DOHH2 (cell line): ENCODE data around the gene ELFN1.

Source experiments
- H3F3A ChIP-seq: fragments of 200-600 bp; sonication (generic), shearing (Covaris generic); 2 replicates; pipeline ENCODE4 v1.6.0; 2016; ENCODE audit warnings: antibody characterized with exemption, mild to moderate bottlenecking; ENCODE audit not compliant: control insufficient read depth, insufficient read depth
- H3K27ac ChIP-seq: fragments of 200-600 bp; sonication (generic); 2 replicates; pipeline ENCODE4 v1.5.1; 2014; ENCODE audit warnings: low read depth, mild to moderate bottlenecking, low read length, moderate library complexity
- H3K27me3 ChIP-seq: fragments of 200-600 bp; sonication (generic); 2 replicates; pipeline ENCODE4 v1.6.1; 2014; ENCODE audit warnings: mild to moderate bottlenecking, low read length, mixed read lengths; ENCODE audit not compliant: control insufficient read depth
- H3K36me3 ChIP-seq: fragments of 200-600 bp; sonication (generic); 2 replicates; pipeline ENCODE4 v1.6.1; 2014; ENCODE audit warnings: mild to moderate bottlenecking, low read length, moderate library complexity, mixed read lengths; ENCODE audit not compliant: control insufficient read depth
- H3K4me1 ChIP-seq: fragments of 200-600 bp; sonication (generic); 2 replicates; pipeline ENCODE4 v1.6.1; 2014; ENCODE audit warnings: mild to moderate bottlenecking, low read length, mixed read lengths; ENCODE audit not compliant: control insufficient read depth
- H3K4me2 ChIP-seq: fragments of 200-600 bp; sonication (generic); 2 replicates; pipeline ENCODE4 v1.6.0; 2014; ENCODE audit warnings: mild to moderate bottlenecking, low read length, moderate library complexity
- H3K4me3 ChIP-seq: fragments of 200-600 bp; sonication (generic); 2 replicates; pipeline ENCODE4 v1.5.1; 2014; ENCODE audit warnings: mild to moderate bottlenecking, low read length, mixed read lengths
- H3K79me2 ChIP-seq: fragments of 200-600 bp; sonication (generic); 2 replicates; pipeline ENCODE4 v1.6.1; 2014; ENCODE audit warnings: mild to moderate bottlenecking, low read length, mixed read lengths; ENCODE audit not compliant: control insufficient read depth
- H3K9me2 ChIP-seq: fragments of 200-600 bp; sonication (generic); replicated peaks from 2 replicates; pipeline ENCODE4 v1.6.1; 2014; ENCODE audit warnings: mild to moderate bottlenecking, low read length, mixed read lengths; ENCODE audit not compliant: control insufficient read depth
- H3K9me3 ChIP-seq: fragments of 200-600 bp; sonication (generic); 2 replicates; pipeline ENCODE4 v1.6.1; 2014; ENCODE audit warnings: antibody characterized with exemption, low read length, mixed read lengths; ENCODE audit not compliant: control insufficient read depth, insufficient read depth
- H4K20me1 ChIP-seq: fragments of 200-600 bp; sonication (generic); 2 replicates; pipeline ENCODE4 v1.6.0; 2014; ENCODE audit warnings: low read depth, mild to moderate bottlenecking, antibody characterized with exemption, low read length, moderate library complexity; ENCODE audit not compliant: control insufficient read depth, insufficient read depth
- EZH2phosphoT487 ChIP-seq: fragments of 200-600 bp; sonication (generic); IDR thresholded peaks from 2 replicates; pipeline ENCODE4 v1.6.1; 2017; ENCODE audit warnings: borderline replicate concordance, mild to moderate bottlenecking, antibody characterized with exemption, low read length, moderate library complexity, mixed read lengths
- TF ChIP-seq, protein P1 (sequence below): fragments of 200-600 bp; sonication (generic); IDR thresholded peaks from one replicate; pipeline ENCODE4 v1.5.1; 2014; ENCODE audit warnings: antibody characterized with exemption, mild to moderate bottlenecking, low read depth, low read length; ENCODE audit not compliant: poor library complexity, severe bottlenecking

Gene ELFN1

DNA sequence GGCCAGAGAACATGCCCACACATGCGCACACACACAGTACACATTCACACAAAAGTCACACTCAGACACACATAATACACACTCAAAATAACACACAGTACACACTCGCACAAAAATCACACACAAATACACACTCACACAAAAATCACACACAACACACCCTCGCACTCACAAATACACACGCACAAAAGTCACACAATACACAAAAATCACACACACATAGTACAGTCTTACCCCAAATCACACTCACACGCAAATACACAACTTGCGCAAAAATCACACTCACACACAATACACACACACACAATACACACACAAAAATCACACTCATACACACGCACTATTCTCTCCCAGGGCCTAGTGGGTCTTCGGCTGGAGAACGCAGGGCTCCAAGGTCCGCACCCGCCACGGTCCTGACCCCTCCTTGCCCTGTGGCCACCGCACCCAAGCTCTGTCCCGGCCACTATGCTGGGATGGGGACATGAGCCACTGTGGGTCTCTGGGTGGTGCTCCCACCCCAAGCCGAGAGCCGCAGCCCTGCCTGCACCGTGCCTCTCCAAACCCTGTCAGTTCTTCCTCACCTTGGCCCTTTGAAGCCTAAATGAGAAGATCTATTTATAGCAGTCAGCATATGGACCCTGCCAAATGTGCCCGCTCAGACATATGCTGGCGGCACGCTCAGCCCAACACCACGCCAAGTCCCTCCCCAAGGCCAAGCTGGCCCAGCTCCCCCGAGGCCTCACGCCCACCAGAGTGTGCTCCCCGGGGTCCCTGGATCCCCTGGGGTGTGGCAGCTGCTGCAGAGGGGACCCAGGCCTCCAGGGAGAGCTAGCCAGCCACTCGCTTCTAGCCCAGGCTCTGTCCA, 55.9 kb downstream of the ELFN1 start:
- H4K20me1 ChIP-seq, result no peaks in the 10 kb centered on the region
- H3K79me2 ChIP-seq, result no peaks in the 10 kb centered on the region
- H3K4me1 ChIP-seq, result no peaks in the 10 kb centered on the region
- H3K27ac ChIP-seq, result no peak overlapping the region
- H3F3A ChIP-seq, result no peaks in the 10 kb centered on the region
- H3K9me3 ChIP-seq, result no peaks in the 10 kb centered on the region
- H3K9me2 ChIP-seq, result no peaks in the 10 kb centered on the region
- H3K36me3 ChIP-seq, result no peaks in the 10 kb centered on the region
- H3K4me3 ChIP-seq, result no peak overlapping the region
- H3K4me2 ChIP-seq, result no peak overlapping the region
- H3K27me3 ChIP-seq, result 0 out of 2 replicates have a peak, but pooled peaks cover under 1% of the 10 kb centered on the region
- TF ChIP-seq EZH2phosphoT487, result no peak
- TF ChIP-seq, protein P1, sequence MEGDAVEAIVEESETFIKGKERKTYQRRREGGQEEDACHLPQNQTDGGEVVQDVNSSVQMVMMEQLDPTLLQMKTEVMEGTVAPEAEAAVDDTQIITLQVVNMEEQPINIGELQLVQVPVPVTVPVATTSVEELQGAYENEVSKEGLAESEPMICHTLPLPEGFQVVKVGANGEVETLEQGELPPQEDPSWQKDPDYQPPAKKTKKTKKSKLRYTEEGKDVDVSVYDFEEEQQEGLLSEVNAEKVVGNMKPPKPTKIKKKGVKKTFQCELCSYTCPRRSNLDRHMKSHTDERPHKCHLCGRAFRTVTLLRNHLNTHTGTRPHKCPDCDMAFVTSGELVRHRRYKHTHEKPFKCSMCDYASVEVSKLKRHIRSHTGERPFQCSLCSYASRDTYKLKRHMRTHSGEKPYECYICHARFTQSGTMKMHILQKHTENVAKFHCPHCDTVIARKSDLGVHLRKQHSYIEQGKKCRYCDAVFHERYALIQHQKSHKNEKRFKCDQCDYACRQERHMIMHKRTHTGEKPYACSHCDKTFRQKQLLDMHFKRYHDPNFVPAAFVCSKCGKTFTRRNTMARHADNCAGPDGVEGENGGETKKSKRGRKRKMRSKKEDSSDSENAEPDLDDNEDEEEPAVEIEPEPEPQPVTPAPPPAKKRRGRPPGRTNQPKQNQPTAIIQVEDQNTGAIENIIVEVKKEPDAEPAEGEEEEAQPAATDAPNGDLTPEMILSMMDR, result no peak

DNA sequence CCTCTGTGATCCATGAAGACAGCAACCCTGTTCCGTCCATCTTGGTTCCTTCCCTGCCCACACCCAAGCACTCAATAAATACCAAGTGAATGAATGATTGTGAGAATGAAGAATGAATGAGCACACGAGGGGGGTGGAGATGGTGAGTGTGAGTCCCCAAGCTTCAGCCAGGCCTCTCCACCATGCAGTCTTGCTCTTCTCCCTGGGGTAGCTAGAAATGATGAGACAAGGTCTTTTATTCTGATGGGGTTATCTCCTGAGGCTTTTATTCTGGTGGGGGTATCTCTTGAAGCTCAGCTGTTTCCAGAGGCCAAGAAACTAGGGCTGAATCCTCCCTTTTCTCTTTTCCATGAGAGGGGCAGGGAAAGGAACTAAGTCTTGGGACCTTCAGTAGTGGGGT, 57.0 kb downstream of the ELFN1 start:
- no peaks in the 10 kb centered on the region for H3K9me2 ChIP-seq
- TF ChIP-seq, protein P1, result no peak

DNA sequence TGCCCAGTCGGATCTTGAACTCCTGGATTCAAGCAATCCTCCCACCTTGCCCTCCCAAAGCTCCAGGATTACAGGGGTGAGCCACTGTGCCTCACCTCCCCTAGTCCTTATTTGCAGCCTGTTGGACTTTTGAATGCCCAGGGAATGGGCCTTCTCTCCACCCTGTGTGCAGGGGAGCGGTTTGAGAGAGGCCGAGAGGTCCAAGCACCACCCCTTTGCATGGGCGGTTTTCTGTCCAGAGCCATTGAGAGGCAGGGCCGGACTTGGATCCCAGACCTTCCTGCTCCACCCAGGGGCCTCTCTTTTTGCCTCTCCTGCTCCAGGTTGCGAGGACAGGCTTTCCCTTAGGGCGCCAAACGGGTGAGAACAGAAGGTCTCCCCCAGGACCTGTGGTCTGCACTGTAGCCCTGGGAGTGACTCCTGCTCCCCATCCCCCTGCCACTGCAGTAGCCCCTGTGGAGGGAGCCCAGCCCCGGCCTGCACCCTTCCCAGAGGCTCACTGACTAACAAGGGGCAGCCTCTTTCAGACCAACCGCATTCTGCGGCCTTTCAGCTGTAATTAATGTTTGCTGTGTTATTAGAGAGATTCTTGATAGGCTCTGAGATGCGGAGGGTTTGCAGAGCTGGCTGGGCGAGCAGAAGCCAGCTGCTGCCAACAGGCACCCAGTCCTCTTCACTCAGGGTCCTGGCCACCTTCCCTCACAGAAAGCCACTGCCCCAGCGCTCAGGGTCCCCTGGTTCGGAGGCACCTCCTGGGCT, 57.9 kb downstream of the ELFN1 start:
- no peaks in the 10 kb centered on the region for H3K36me3 ChIP-seq
- no peak overlapping the region for H3K4me2 ChIP-seq
- H3K4me3 ChIP-seq, result no peak overlapping the region
- H3K9me2 ChIP-seq, result no peaks in the 10 kb centered on the region
- no peaks in the 10 kb centered on the region for H3K4me1 ChIP-seq
- H4K20me1 ChIP-seq, result 0 out of 2 replicates have a peak, but pooled peaks cover 2% of the 10 kb centered on the region
- H3K9me3 ChIP-seq, result no peaks in the 10 kb centered on the region
- H3K79me2 ChIP-seq, result no peaks in the 10 kb centered on the region
- TF ChIP-seq, protein P1, result no peak
- TF ChIP-seq EZH2phosphoT487, result no peak
- H3F3A ChIP-seq, result no peaks in the 10 kb centered on the region
- H3K27me3 ChIP-seq, result 0 out of 2 replicates have a peak, but pooled peaks cover 2% of the 10 kb centered on the region
- no peak overlapping the region for H3K27ac ChIP-seq

More for the DNA sequence above, 57.0 kb downstream of the ELFN1 start:
- H3K4me1 ChIP-seq, result no peaks in the 10 kb centered on the region
- no peaks in the 10 kb centered on the region for H3K9me3 ChIP-seq
- H3K79me2 ChIP-seq, result no peaks in the 10 kb centered on the region
- 0 out of 2 replicates have a peak, but pooled peaks cover 2% of the 10 kb centered on the region for H3K27me3 ChIP-seq
- no peaks in the 10 kb centered on the region for H3K36me3 ChIP-seq
- H3K4me2 ChIP-seq, result no peak overlapping the region
- H3K27ac ChIP-seq, result no peak overlapping the region
- no peaks in the 10 kb centered on the region for H4K20me1 ChIP-seq
- H3F3A ChIP-seq, result no peaks in the 10 kb centered on the region
- H3K4me3 ChIP-seq, result no peak overlapping the region
